Cardiac muscle cell (in vitro differentiated cells and primary cell): ENCODE data around the gene LTC4S. TPM values are rescaled to one million over a fixed set of nuclear protein-coding genes. Genes with fewer than 3 reads are reported as not detected.

Source experiments
- DNase-seq, 2 donors: peaks; one replicate each; pipeline versions ENCODE4 v3.0.0 to v3.0.0-alpha.2; 2010 to 2017; ENCODE audit warnings: low read depth in 1 of 2, low spot score in 1 of 2
- H3K27ac ChIP-seq: fragments of 200-600 bp; sonication (generic); 2 replicates; pipeline ENCODE4 v1.5.1; 2016
- H3K27me3 ChIP-seq: fragments of 200-600 bp; sonication (generic); 2 replicates; pipeline ENCODE4 v1.6.0; 2016; ENCODE audit warnings: control low read depth
- H3K36me3 ChIP-seq: fragments of 200-600 bp; sonication (generic); 2 replicates; pipeline ENCODE4 v1.5.1; 2016; ENCODE audit warnings: control low read depth
- H3K4me1 ChIP-seq: fragments of 200-600 bp; sonication (generic); 2 replicates; pipeline ENCODE4 v1.8.1; 2017; ENCODE audit warnings: low read depth, mild to moderate bottlenecking, mixed run types
- H3K4me3 ChIP-seq: fragments of 200-600 bp; sonication (generic); 2 replicates; pipeline ENCODE4 v1.5.1; 2016; ENCODE audit warnings: mild to moderate bottlenecking
- H3K9me3 ChIP-seq: fragments of 200-600 bp; sonication (generic); 2 replicates; pipeline ENCODE4 v1.5.1; 2017; ENCODE audit warnings: low read depth, mild to moderate bottlenecking, control low read depth
- polyA plus RNA-seq: library from polyadenylated mRNA; unstranded; fragments of >200 nt; fragmentation: Nextera tagmentation; extraction: Ambion mirVana; gene quantifications from 2 replicates; pipeline ENCODE4 v1.2.1, GENCODE V29; 2016
- total RNA-seq: library from RNA; depleted of rRNA; stranded (reverse); fragments of >200 nt; gene quantifications from 2 replicates; pipeline ENCODE4 v1.2.3, GENCODE V29; 2016
- TF ChIP-seq, protein P1 (sequence below): IDR thresholded peaks from 2 replicates; pipeline ENCODE4 v1.5.1; 2012; ENCODE audit warnings: low read depth, mild to moderate bottlenecking, low read length

The LTC4S gene
- total and polyA plus RNA-seq, 2 experiments from 2014 or later, result 5.3 to 14.0 TPM

DNA sequence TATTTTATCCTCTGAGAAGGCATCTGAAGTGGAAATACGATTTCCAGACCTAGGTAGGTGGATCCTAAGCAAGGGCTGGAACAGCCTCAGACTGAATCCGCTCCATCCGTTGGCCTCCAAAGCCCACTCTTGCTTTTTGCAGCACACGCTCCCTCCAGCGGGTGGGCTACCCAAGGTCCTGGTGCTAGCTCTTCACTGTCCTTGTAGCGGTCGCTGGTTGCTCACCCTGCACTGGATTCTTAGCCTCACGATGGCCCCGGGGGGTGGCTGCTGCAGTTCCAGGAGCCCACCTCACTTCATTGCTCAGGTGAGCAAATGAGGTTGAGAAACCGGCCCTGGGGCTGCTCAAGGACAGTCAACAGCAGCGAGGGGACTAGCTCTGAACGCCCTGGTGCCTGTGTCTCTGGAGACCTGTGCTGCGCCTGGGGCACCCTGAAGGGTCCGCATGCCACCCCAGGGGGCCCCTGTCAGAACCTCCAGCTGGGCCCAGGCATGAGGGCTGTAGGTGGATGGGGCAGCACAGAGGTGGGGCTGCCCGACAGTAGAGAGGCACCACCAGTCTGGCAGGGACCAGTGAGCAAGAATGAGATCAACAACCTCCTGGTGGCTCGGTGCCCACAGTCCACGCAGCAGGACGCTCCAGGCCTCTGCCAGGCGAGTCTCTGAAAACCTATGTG, 8.6 kb downstream of the LTC4S start:
- Histone ChIP-seq H3K36me3 (peaks cover 7% of the 10 kb centered on the region), H3K4me3 (no peak overlapping the region), H3K4me1 (peaks cover 22% of the 10 kb centered on the region), H3K27me3 (no peaks in the 10 kb centered on the region), H3K27ac (no peak overlapping the region), H3K9me3 (no peaks in the 10 kb centered on the region)
- TF ChIP-seq, protein P1, sequence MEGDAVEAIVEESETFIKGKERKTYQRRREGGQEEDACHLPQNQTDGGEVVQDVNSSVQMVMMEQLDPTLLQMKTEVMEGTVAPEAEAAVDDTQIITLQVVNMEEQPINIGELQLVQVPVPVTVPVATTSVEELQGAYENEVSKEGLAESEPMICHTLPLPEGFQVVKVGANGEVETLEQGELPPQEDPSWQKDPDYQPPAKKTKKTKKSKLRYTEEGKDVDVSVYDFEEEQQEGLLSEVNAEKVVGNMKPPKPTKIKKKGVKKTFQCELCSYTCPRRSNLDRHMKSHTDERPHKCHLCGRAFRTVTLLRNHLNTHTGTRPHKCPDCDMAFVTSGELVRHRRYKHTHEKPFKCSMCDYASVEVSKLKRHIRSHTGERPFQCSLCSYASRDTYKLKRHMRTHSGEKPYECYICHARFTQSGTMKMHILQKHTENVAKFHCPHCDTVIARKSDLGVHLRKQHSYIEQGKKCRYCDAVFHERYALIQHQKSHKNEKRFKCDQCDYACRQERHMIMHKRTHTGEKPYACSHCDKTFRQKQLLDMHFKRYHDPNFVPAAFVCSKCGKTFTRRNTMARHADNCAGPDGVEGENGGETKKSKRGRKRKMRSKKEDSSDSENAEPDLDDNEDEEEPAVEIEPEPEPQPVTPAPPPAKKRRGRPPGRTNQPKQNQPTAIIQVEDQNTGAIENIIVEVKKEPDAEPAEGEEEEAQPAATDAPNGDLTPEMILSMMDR, result no peak
- no peak for DNase-seq

DNA sequence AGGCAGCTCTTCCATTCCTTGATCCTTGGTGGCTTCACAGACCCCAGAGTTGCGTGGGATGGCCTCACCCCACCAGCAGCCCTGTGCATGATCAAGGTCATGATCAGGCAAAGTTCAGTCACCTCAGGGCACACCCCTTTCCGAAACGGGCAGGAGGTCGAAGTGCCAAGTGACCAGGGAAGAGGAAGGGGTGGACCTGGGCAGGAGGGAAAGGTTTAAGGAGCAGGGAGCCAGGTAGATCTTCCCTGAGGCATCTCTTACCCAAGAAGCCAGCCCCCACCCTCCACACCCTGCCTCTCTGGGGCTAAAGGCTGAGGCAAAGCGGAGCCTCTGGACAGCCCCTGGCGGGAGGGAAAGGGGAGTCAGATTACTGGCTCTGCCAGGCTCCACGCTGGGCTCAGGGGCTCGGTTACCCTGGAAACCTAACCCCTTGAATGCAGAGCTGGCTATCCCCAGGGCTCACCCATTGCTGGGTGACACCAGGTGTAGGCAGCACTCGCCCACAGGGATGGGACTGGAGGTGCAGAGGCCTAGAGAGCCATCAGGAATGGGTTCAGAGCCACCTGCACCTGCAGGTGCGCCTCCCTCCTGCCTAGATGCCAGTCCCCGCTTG, 9.3 kb downstream of the LTC4S start:
- Histone ChIP-seq H3K4me1 (peaks cover 22% of the 10 kb centered on the region), H3K4me3 (no peak overlapping the region), H3K27me3 (no peaks in the 10 kb centered on the region), H3K27ac (no peak overlapping the region), H3K36me3 (peaks cover 7% of the 10 kb centered on the region), H3K9me3 (no peaks in the 10 kb centered on the region)
- TF ChIP-seq, protein P1, result no peak
- DNase-seq, result no peak

DNA sequence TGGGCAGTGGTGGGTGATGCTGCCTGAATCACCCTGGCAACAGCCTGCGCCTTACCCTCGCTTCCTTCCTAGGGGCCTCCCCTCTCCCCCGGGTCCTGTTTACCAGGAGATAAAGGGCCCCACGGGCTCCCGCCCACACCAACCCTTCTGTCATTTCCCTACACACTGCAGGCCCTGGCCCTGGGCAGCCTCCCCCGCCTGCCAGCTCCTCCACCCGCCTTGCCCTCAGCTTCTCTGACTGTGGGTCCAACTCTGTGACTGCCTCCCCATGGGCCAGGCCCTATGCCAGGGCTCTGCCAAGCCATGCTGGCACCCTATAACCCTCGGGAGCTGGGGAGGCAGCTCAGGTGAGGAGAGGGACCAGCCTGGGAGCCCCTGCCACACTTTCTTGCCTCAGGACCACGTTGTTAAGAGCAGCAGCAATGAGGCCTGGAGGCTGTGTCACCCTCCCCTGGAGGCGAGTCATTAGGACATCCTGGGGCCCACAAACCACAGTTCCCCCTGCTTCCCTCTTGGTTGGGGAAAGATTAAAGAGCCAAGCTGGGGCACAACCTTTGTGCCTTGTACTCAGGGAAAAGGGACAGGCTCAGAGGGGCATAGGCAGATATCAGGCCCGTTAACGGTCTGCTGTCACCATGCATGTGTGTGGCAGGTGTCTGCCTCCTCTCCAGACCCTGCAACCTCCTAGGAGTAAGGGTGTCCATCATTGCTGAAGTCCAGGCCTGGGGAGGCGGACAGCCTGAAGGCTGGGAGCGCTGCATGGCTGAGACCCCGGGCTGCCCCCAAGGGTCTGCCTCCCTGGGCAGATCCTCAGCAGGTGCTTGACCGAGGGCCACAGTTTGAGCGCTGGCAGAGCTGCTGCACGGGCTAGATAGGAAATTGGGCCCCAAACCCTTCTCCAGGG, 10.1 kb downstream of the LTC4S start:
- H3K27me3 ChIP-seq, result no peaks in the 10 kb centered on the region
- peaks cover 22% of the 10 kb centered on the region for H3K4me1 ChIP-seq
- DNase-seq, result no peak
- H3K9me3 ChIP-seq, result no peaks in the 10 kb centered on the region
- TF ChIP-seq, protein P1, result no peak
- H3K4me3 ChIP-seq, result no peak overlapping the region
- H3K36me3 ChIP-seq, result peaks cover 4% of the 10 kb centered on the region
- no peak overlapping the region for H3K27ac ChIP-seq

DNA sequence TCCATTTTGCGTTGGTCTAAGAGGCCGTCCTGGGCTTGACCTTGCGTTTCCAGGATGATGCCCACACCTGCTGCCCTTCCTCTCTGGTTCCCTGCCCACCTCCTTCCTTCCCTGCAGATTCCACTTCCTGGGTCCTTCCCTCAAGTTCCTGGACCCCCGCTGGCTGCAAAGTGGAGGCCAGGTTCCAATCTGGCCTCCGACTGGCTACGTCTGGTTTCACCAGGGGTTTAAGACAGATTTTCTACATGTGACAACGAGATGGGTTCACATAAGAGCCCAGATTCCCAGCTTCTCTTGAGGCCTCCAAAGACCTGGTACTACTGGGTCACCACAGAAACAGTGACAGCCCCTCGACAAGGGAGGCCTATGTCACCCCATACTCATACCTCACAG, 10.8 kb downstream of the LTC4S start:
- no peaks in the 10 kb centered on the region for H3K36me3 ChIP-seq
- H3K9me3 ChIP-seq, result no peaks in the 10 kb centered on the region
- DNase-seq, result no peak
- peaks cover 22% of the 10 kb centered on the region for H3K4me1 ChIP-seq
- H3K27me3 ChIP-seq, result no peaks in the 10 kb centered on the region
- TF ChIP-seq, protein P1, result no peak
- H3K4me3 ChIP-seq, result no peak overlapping the region
- no peak overlapping the region for H3K27ac ChIP-seq

DNA sequence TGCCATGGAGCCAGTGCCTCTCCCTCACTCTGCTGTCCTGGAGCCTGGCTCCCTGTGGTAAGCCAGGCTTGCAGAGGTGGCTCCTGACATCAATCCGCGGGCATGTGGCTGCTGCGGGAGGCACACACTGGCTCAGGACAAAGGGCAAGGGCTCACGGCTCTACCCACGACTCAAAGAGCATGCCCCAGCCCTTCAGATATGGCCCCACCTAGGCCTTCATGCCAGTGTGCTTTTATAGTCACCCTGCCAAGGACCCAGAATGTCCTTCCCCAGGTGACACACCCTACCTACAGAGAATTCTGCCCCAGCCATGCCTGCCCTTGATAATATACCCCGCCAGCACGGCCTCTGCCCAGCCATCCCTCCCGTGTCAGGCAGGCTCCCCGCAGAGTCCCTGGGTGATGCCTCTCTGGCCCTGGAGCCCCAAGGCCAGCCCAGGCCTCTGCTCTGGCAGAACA, 11.3 kb downstream of the LTC4S start:
- Histone ChIP-seq H3K27me3 (no peaks in the 10 kb centered on the region), H3K4me3 (peak overlapping the region; percentile 98), H3K27ac (no peak overlapping the region), H3K4me1 (peaks cover 22% of the 10 kb centered on the region), H3K9me3 (no peaks in the 10 kb centered on the region), H3K36me3 (no peaks in the 10 kb centered on the region)
- TF ChIP-seq, protein P1, result no peak
- no peak for DNase-seq
